HG03025 (cell line): Measurements from ENCODE around the gene ATP6V1F.

ENCODE experiments used
- ATAC-seq: cut with Tn5 transposase; IDR thresholded peaks from one replicate; pipeline ENCODE4 v1.9.1; 2021; ENCODE audit warnings: mild to moderate bottlenecking, moderate library complexity; ENCODE audit not compliant: unreplicated experiment, low FRiP score

The ATP6V1F gene

DNA sequence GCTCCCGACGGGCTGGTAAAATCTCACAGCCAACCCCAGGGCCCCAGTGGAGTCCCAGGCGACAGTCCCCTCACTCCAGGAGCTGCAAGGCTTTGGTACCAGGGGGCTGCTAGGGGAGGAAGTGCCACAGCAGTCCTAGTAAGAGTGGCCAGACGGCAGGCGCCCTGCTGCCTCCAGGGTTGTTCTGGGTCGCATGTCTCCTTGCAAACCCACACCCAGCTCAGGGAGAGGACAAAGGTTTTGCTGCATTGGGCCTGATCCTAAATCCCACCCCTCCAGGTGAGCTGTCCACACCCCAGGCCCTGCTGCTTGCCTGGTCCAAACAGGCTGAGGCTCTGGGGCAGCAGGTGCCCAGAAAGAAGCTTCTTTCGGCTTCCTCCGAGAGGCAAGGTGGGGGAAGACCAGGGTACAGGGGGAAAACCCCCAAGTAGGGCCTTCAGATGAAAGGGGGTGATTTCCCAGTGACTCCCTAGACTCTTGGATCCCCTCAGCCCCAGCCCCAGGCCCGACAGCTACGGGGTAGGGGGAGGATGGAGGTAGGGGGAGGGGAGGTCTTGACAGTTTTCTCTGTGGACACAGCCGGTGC, 52.0 kb downstream of the ATP6V1F start:
- peak; percentile 44 for ATAC-seq

DNA sequence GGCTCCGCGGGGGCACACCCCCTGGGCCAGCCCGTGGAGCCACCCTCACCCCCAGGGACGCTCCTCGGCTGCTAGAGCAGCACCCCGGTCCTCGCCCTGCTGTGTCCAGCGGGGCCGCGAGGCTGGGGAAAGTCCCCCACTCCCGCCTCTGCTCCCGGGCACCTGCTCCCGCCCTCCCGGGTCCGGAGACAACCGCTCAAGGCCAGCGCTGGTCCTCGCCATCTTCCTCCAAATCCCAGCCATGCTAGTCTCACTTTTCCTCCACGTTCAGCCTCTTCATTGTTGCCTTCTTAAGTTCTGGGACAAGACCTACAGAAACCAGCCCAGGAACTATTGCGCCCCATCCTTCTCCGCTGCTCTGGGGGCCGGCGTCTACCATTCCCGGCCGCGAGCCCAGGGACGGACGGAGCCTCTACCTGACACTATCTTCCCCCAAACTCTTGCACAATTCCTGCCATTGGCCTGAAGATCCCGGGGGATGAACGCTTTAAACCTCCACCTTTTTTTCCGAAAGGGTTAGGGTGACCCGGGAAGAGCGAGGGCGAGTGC, 52.7 kb downstream of the ATP6V1F start:
- no peak for ATAC-seq
